Activated T-cell treated with anti-CD3 and anti-CD28 coated beads, Interleukin-2, amount 50 U/mL, for 72 hours (primary cell): Measurements from ENCODE around the gene THBD. TPM values are rescaled to one million over a fixed set of nuclear protein-coding genes. Genes with fewer than 3 reads are reported as not detected.

Source experiments
- ATAC-seq, 2 donors: fragments of 150-1000 bp; cut with Tn5 transposase; replicated peaks in 1 of 2; 2 replicates each; pipeline ENCODE4 v1.10.0; 2021; ENCODE audit warnings: moderate library complexity in 2 of 2, mild to moderate bottlenecking in 1 of 2
- DNase-seq, 2 donors: peaks; one replicate each; pipeline ENCODE4 v3.0.0; 2021 to 2022; ENCODE audit warnings: mixed read lengths in 1 of 2
- H3K27ac Mint-ChIP-seq: one replicate; pipeline ENCODE4 v1.8.0; 2022; ENCODE audit warnings: mild to moderate bottlenecking, moderate library complexity, mixed read lengths
- H3K27me3 Mint-ChIP-seq: one replicate; pipeline ENCODE4 v1.8.0; 2022; ENCODE audit warnings: low read depth, mixed read lengths
- H3K36me3 Mint-ChIP-seq, 2 donors: one replicate each; pipeline ENCODE4 v1.8.0; 2022; ENCODE audit warnings: mixed read lengths in 2 of 2, mild to moderate bottlenecking in 1 of 2; ENCODE audit not compliant: insufficient read depth in 2 of 2
- H3K4me1 Mint-ChIP-seq: one replicate; pipeline ENCODE4 v1.8.0; 2022; ENCODE audit warnings: low read depth, mixed read lengths
- H3K4me3 Mint-ChIP-seq, 2 donors: one replicate each; pipeline ENCODE4 v1.8.0; 2022; ENCODE audit warnings: mild to moderate bottlenecking in 2 of 2, mixed read lengths in 2 of 2, moderate library complexity in 2 of 2
- H3K9me3 Mint-ChIP-seq, 2 donors: one replicate each; pipeline ENCODE4 v1.8.0; 2022; ENCODE audit warnings: mixed read lengths in 2 of 2
- total RNA-seq, 2 donors: library from RNA; stranded (reverse); gene quantifications; one replicate each; pipeline ENCODE4 v1.2.3, GENCODE V29; 2022

Gene THBD
- total RNA-seq, 2 donors from 2014 or later: not detected

DNA sequence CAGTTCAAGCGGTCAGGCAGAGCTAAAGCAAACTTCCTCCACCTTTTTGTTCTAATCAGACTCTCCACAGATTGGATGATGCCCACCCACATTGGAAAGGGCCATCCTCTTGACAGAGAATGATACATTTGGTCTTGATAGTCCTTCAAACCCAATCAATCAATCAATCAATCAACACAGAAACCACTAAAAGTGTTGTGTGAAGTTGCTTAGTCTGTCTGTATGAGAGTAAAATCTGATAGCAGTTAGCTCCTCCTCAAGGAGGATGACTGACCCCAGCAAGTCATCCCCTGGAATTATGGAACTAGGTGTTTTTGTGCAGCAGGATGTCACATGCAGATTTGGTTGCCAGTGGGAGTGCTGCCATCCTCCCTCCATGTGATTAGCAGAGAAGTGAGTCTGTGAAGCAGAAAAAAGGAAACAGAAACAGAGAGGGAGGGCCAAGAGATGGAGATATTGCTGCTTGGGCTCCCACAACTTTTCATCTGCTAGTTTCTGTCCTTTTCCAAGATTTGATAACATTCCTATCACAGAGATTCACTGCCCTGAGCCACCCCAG, 46.3 kb downstream of the THBD start:
- H3K36me3 Mint-ChIP-seq: no peaks in the 10 kb centered on the region
- DNase-seq (no peak), ATAC-seq (no peak)
- no peaks in the 10 kb centered on the region for H3K9me3 Mint-ChIP-seq
- H3K27me3 Mint-ChIP-seq: peaks cover 6% of the 10 kb centered on the region
- H3K4me3 Mint-ChIP-seq: no peak overlapping the region
- H3K4me1 Mint-ChIP-seq: no peaks in the 10 kb centered on the region
- H3K27ac Mint-ChIP-seq: no peak overlapping the region

DNA sequence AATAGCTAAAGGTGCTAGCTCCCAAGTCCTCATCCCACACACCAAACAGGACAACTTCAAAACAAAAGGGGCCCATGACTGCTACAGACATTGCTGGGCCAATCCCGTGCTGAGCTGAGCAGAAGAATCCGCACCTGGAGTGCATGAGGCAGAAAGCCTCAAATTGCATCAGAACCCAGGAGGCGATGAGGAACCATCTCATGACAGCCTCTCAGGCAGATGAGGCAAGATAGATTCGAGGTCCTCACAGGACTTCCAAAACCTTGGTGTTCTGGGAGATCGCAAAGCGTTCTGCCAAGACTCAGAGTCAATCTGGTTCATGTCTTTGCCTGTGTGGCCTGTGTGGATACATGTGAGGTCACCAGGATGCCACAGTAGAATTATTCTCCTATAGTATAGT, 47.2 kb downstream of the THBD start:
- Mint-ChIP-seq H3K4me3 (no peak overlapping the region), H3K27me3 (peaks cover 6% of the 10 kb centered on the region), H3K9me3 (no peaks in the 10 kb centered on the region), H3K27ac (no peak overlapping the region), H3K4me1 (no peaks in the 10 kb centered on the region), H3K36me3 (no peaks in the 10 kb centered on the region)
- ATAC-seq (no peak), DNase-seq (no peak)

DNA sequence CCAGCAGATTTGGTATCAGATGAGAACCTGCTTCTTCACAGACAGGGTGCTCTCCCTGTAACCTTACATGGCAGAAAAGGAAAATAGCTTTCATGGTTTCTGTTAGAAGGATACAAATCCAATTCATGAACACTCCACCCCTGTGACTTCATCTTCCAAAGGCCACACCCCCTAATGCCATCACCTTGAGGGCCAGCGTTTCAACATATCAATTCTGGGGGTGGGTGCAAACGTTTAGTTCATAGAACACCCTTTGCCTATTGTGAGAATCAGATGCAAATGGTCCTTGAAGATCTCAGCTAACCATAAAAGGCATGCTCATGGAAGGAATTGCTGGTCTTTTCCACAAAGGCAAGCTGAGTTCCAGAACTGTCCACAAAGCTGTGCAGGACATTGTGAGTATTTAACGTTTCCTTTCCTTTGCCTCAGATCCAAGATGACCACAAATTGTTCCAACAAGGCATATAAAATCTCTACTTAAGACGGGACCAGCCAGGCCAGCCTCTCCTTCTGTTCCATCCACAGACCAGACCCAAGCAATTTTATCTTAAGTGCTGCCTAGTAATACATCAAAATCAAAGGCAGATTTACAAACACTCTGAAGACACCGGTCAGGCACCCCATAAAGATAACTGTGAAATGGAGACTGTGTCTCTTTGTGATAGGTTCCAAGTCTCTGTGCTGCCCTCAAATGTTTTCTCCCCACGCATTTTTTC, 49.1 kb downstream of the THBD start:
- H3K4me1 Mint-ChIP-seq: no peaks in the 10 kb centered on the region
- H3K9me3 Mint-ChIP-seq: no peaks in the 10 kb centered on the region

DNA sequence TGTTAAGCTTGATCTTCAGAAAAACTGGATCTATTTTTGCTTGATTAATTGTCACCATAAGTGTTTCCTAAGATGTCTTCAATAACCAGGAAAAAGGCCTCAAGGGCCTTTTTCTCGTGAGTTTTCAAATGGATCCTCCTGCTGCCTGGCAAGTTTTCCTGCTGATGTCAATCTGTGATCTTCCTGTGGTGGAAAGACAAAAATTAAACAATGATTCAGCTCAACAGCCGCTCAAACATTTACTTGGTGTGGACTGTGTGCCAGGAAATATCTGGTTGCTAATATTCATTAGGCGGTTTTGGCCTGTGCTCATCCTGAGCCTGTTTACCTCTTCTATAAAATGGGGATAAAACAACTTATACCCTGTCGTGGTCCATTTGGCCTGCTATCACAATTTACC, 49.7 kb downstream of the THBD start:
- H3K4me1 Mint-ChIP-seq: no peaks in the 10 kb centered on the region
- no peak overlapping the region for H3K27ac Mint-ChIP-seq
- H3K27me3 Mint-ChIP-seq: peaks cover 5% of the 10 kb centered on the region
- ATAC-seq (no peak), DNase-seq (no peak)
- no peaks in the 10 kb centered on the region for H3K36me3 Mint-ChIP-seq
- no peak overlapping the region for H3K4me3 Mint-ChIP-seq
- H3K9me3 Mint-ChIP-seq: no peaks in the 10 kb centered on the region

More for the DNA sequence above, 49.1 kb downstream of the THBD start:
- no peak overlapping the region for H3K27ac Mint-ChIP-seq
- H3K27me3 Mint-ChIP-seq: peaks cover 6% of the 10 kb centered on the region
- ATAC-seq (no peak), DNase-seq (no peak)
- H3K36me3 Mint-ChIP-seq: no peaks in the 10 kb centered on the region
- H3K4me3 Mint-ChIP-seq: no peak overlapping the region

DNA sequence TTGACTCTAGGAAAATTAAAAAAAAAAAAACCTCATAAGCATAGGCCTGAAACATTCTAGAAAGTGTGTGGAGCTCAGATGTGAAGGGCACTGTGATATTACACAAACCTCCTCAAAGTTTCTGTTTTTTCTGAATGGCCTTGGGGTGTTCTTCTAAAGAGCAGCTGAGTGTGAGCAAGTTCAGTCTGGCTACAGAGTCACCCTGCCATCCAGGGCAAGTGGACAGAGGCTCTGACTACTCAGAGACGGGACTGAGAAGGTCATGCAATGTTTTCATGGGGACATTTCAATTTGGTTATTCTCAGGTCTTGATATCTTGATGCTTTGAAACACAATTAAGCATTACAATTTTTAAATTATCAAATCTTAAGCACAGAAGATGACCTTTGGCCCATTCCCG, 51.0 kb downstream of the THBD start:
- Mint-ChIP-seq H3K9me3 (no peaks in the 10 kb centered on the region), H3K4me3 (no peak overlapping the region), H3K27me3 (no peaks in the 10 kb centered on the region), H3K27ac (no peak overlapping the region), H3K36me3 (no peaks in the 10 kb centered on the region), H3K4me1 (no peaks in the 10 kb centered on the region)
- DNase-seq (no peak), ATAC-seq (no peak)

DNA sequence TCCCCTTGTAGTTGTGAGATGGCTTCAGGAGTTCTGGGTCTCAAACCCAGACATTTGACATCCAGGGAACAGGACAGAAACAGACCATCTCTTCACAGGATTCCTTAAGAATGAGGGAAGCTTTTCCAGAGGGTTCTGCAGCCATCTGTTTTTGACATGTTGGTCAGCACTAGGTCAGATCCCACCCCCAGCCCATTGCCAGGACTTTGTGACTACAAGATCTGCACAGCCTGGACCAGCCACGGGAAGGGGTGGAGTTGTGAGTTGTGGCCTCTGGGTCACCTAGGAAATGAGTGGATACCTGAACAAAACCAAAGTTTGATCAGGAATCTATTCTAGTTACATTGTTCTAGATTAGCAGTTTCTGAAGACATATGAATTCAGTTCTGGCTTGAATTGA, 53.5 kb downstream of the THBD start:
- H3K36me3 Mint-ChIP-seq: no peaks in the 10 kb centered on the region
- DNase-seq (no peak), ATAC-seq (no peak)
- H3K9me3 Mint-ChIP-seq: no peaks in the 10 kb centered on the region
- H3K27me3 Mint-ChIP-seq: peaks cover 6% of the 10 kb centered on the region
- no peak overlapping the region for H3K4me3 Mint-ChIP-seq
- H3K27ac Mint-ChIP-seq: no peak overlapping the region
- H3K4me1 Mint-ChIP-seq: no peaks in the 10 kb centered on the region

Other genes with a start within 250 kb of the THBD start
- gene SSTR4, start 14.4 kb downstream of the THBD start, total RNA-seq: not detected
- gene CD93, start 36.7 kb upstream of the THBD start, total RNA-seq: 1 to 10 TPM in 1 of 2 donors, under 1 TPM in 1; 0.36 to 2.0 TPM